ENCODE data around the gene FOXP1. TPM values are rescaled to one million over a fixed set of nuclear protein-coding genes. Genes with fewer than 3 reads are reported as not detected.

FOXP1 gene
- total RNA-seq, 1 donor from 2014 or later = 110 TPM

GRCh38 chr3:71582612-71583565, 639 bp downstream of the FOXP1 start:
- H3K27ac Mint-ChIP-seq = peak overlapping the region; percentile 95
- intact Hi-C loops (cut with micrococcal nuclease) = loop anchor here (5.0 kb wide), 3 partner anchors 86 to 191 kb away; no protein-coding TSS in a partner anchor
- DNase-seq = peak; percentile 84
- no peaks in the 10 kb centered on the region for H3K9me3 Mint-ChIP-seq
- H3K4me1 Mint-ChIP-seq = peaks cover 37% of the 10 kb centered on the region
- H3K36me3 Mint-ChIP-seq (ENCODE audit: low read depth) = no peaks in the 10 kb centered on the region
- peaks cover 17% of the 10 kb centered on the region for H3K27me3 Mint-ChIP-seq
- peak overlapping the region; percentile 88 for H3K4me3 Mint-ChIP-seq

- Mint-ChIP-seq H3K4me3 (peak overlapping the region; percentile 88), H3K27me3 (peaks cover 19% of the 10 kb centered on the region), H3K36me3 (ENCODE audit: low read depth) (peaks cover 2% of the 10 kb centered on the region), H3K9me3 (no peaks in the 10 kb centered on the region), H3K27ac (peak overlapping the region; percentile 83), H3K4me1 (peaks cover 34% of the 10 kb centered on the region)
- intact Hi-C loops (cut with micrococcal nuclease) = loop anchor here (5.0 kb wide), 3 partner anchors 85 to 190 kb away; no protein-coding TSS in a partner anchor
- peak; percentile 78 for DNase-seq
Measured at GRCh38 chr3:71582036-71582611, 1.4 kb downstream of the FOXP1 start.

- intact Hi-C loops (cut with micrococcal nuclease) = loop anchor here (1.0 to 5.0 kb wide), 4 partner anchors 84 to 189 kb away; no protein-coding TSS in a partner anchor
- DNase-seq = peak; percentile 79
- peak overlapping the region; percentile 88 for H3K4me3 Mint-ChIP-seq
- peak overlapping the region; percentile 83 for H3K27ac Mint-ChIP-seq
- peaks cover 19% of the 10 kb centered on the region for H3K27me3 Mint-ChIP-seq
- H3K36me3 Mint-ChIP-seq (ENCODE audit: low read depth) = peaks cover 2% of the 10 kb centered on the region
- H3K4me1 Mint-ChIP-seq = peaks cover 34% of the 10 kb centered on the region
- H3K9me3 Mint-ChIP-seq = no peaks in the 10 kb centered on the region
Measured at GRCh38 chr3:71581457-71582035, 2.0 kb downstream of the FOXP1 start.

- H3K27ac Mint-ChIP-seq = peak overlapping the region; percentile 83
- peaks cover 32% of the 10 kb centered on the region for H3K4me1 Mint-ChIP-seq
- H3K4me3 Mint-ChIP-seq = peak overlapping the region; percentile 88
- H3K36me3 Mint-ChIP-seq (ENCODE audit: low read depth) = peaks cover 2% of the 10 kb centered on the region
- intact Hi-C loops (cut with micrococcal nuclease) = loop anchor here (1.0 to 5.0 kb wide), 4 partner anchors 84 to 189 kb away; no protein-coding TSS in a partner anchor
- H3K27me3 Mint-ChIP-seq = peaks cover 19% of the 10 kb centered on the region
- no peak for DNase-seq
- H3K9me3 Mint-ChIP-seq = no peaks in the 10 kb centered on the region
Measured at GRCh38 chr3:71580636-71581456, 2.7 kb downstream of the FOXP1 start.

- no peak for DNase-seq
- Mint-ChIP-seq H3K4me3 (peak overlapping the region; percentile 88), H3K27me3 (peaks cover 21% of the 10 kb centered on the region), H3K4me1 (peaks cover 30% of the 10 kb centered on the region), H3K36me3 (ENCODE audit: low read depth) (peaks cover 4% of the 10 kb centered on the region), H3K9me3 (no peaks in the 10 kb centered on the region), H3K27ac (no peak overlapping the region)
- intact Hi-C loops (cut with micrococcal nuclease) = loop anchor here (5.0 kb wide), 3 partner anchors 83 to 188 kb away; no protein-coding TSS in a partner anchor
Measured at GRCh38 chr3:71579935-71580406, 3.6 kb downstream of the FOXP1 start.

GRCh38 chr3:71579326-71579934, 4.1 kb downstream of the FOXP1 start:
- Mint-ChIP-seq H3K36me3 (ENCODE audit: low read depth) (peaks cover 4% of the 10 kb centered on the region), H3K27me3 (peaks cover 21% of the 10 kb centered on the region), H3K4me1 (peaks cover 25% of the 10 kb centered on the region), H3K9me3 (no peaks in the 10 kb centered on the region), H3K4me3 (no peak overlapping the region), H3K27ac (no peak overlapping the region)
- intact Hi-C loops (cut with micrococcal nuclease) = no loop called here
- DNase-seq = no peak

GRCh38 chr3:71578054-71578751, 5.3 kb downstream of the FOXP1 start:
- Mint-ChIP-seq H3K36me3 (ENCODE audit: low read depth) (peaks cover 4% of the 10 kb centered on the region), H3K27ac (no peak overlapping the region), H3K27me3 (peaks cover 21% of the 10 kb centered on the region), H3K4me3 (no peak overlapping the region), H3K4me1 (peaks cover 19% of the 10 kb centered on the region), H3K9me3 (no peaks in the 10 kb centered on the region)
- intact Hi-C loops (cut with micrococcal nuclease) = no loop called here
- no peak for DNase-seq

GRCh38 chr3:71577011-71577410, 6.5 kb downstream of the FOXP1 start:
- peaks cover 23% of the 10 kb centered on the region for H3K27me3 Mint-ChIP-seq
- H3K4me1 Mint-ChIP-seq = peaks cover 19% of the 10 kb centered on the region
- DNase-seq = no peak
- no peak overlapping the region for H3K27ac Mint-ChIP-seq
- intact Hi-C loops (cut with micrococcal nuclease) = no loop called here
- no peaks in the 10 kb centered on the region for H3K9me3 Mint-ChIP-seq
- no peak overlapping the region for H3K4me3 Mint-ChIP-seq
- H3K36me3 Mint-ChIP-seq (ENCODE audit: low read depth) = peaks cover 4% of the 10 kb centered on the region

- peaks cover 4% of the 10 kb centered on the region for H3K36me3 Mint-ChIP-seq (ENCODE audit: low read depth)
- intact Hi-C loops (cut with micrococcal nuclease) = no loop called here
Measured at GRCh38 chr3:71575433-71575832, 8.1 kb downstream of the FOXP1 start.

GRCh38 chr3:71573181-71573580, 10.3 kb downstream of the FOXP1 start:
- intact Hi-C loops (cut with micrococcal nuclease) = no loop called here
- Mint-ChIP-seq H3K9me3 (no peaks in the 10 kb centered on the region), H3K27me3 (peaks cover 6% of the 10 kb centered on the region), H3K27ac (no peak overlapping the region), H3K36me3 (ENCODE audit: low read depth) (peaks cover 4% of the 10 kb centered on the region), H3K4me1 (peaks cover 2% of the 10 kb centered on the region), H3K4me3 (no peak overlapping the region)
- DNase-seq = no peak

More at GRCh38 chr3:71575433-71575832, 8.1 kb downstream of the FOXP1 start:
- Mint-ChIP-seq H3K4me1 (peaks cover 9% of the 10 kb centered on the region), H3K27ac (no peak overlapping the region), H3K4me3 (no peak overlapping the region), H3K27me3 (peaks cover 15% of the 10 kb centered on the region), H3K9me3 (no peaks in the 10 kb centered on the region)
- no peak for DNase-seq

- no peak for DNase-seq
- Mint-ChIP-seq H3K27me3 (peaks cover 4% of the 10 kb centered on the region), H3K9me3 (no peaks in the 10 kb centered on the region), H3K4me3 (no peak overlapping the region), H3K36me3 (ENCODE audit: low read depth) (peaks cover 3% of the 10 kb centered on the region), H3K4me1 (peaks cover 2% of the 10 kb centered on the region), H3K27ac (no peak overlapping the region)
- intact Hi-C loops (cut with micrococcal nuclease) = no loop called here
Measured at GRCh38 chr3:71570546-71570945, 13.0 kb downstream of the FOXP1 start.

- Mint-ChIP-seq H3K4me1 (peaks cover 4% of the 10 kb centered on the region), H3K36me3 (ENCODE audit: low read depth) (peaks cover 6% of the 10 kb centered on the region), H3K4me3 (no peak overlapping the region)
Measured at GRCh38 chr3:71568207-71568606, 15.3 kb downstream of the FOXP1 start.

More at GRCh38 chr3:71568207-71568606, 15.3 kb downstream of the FOXP1 start:
- H3K27ac Mint-ChIP-seq = no peak overlapping the region
- H3K27me3 Mint-ChIP-seq = peaks cover 1% of the 10 kb centered on the region
- no peak for DNase-seq
- intact Hi-C loops (cut with micrococcal nuclease) = no loop called here
- H3K9me3 Mint-ChIP-seq = no peaks in the 10 kb centered on the region
